AG20443 (cell line): ENCODE data around the gene GNB4.

ENCODE experiments used
- DNase-seq: peaks from one replicate; pipeline ENCODE4 v3.0.0; 2012; ENCODE audit warnings: low spot score, mixed read lengths

Gene GNB4

GRCh38 chr3:179432451-179432850, 18.8 kb downstream of the GNB4 start:
- DNase-seq, result no peak

GRCh38 chr3:179432021-179432420, 19.2 kb downstream of the GNB4 start:
- no peak for DNase-seq

DNA sequence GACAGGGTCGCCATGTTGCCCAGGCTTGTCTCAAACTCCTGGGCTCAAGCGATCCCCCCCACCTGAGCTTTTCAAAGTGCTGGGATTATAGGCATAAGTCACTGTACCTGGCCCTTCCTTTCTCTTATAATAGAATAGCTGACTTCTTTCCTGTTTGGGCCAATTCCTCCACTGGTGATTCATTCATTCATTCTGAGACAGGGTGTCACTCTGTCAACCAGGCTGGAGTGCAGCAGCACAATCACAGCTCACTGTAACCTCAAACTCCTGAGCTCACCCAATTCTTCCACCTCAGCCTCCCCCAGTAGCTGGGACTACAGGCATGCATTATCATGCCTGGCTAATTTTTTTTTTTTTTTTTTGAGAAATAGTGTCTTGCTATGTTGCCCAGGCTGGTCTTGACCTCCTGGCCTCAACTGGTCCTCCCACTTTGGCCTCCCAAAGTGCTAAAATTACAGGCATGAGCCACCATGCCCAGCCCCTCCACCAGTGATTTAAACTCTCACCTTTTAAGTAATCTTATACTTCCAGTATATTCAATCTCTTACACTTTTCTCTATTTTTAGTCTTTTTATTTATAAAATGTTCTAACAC, 20.9 kb downstream of the GNB4 start:
- DNase-seq, result no peak

- no peak for DNase-seq
Measured at GRCh38 chr3:179428876-179429548, 22.3 kb downstream of the GNB4 start.

GRCh38 chr3:179425075-179425474, 26.2 kb downstream of the GNB4 start:
- no peak for DNase-seq

DNA sequence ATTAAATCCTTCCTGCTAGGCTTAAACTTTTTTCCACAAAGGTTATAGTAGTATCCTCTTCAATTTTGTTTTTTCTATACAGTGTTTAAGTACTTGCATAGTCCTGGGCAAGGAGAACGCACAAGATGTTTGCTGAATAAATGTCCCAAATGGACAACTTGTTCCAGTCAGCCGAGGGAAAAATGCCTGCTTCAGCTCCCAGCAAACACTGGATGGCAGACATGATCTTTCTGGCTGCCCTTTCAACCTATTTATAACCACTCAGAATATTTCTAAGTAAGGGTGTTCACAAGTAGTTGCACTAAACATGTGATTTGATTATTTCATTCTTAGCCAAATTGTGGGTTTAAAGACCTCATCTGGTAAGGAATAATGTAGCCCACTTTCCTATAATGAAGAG, 29.8 kb downstream of the GNB4 start:
- peak; percentile 51 for DNase-seq

- no peak for DNase-seq
Measured at GRCh38 chr3:179418610-179419009, 32.7 kb downstream of the GNB4 start.

- DNase-seq, result peak; percentile 38
Measured at GRCh38 chr3:179416681-179417080, 34.6 kb downstream of the GNB4 start.

DNA sequence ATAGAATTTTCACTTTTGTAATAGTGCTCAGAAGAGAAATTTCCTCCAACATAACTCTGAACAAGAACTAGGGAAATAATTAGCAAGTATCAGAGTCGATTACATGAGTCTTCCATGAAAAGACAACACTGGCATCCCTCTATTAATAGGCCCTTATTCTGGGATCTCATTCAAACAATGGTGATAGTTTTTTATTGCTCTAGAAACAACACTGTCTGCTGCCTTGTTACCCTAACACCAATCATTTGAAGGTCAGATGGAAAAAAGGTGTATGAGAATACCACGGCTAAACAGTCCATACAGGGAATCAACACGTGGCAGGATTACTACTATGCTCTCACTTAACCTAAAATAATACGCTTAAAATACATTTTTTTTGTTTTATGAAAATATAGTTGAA, 35.9 kb downstream of the GNB4 start:
- no peak for DNase-seq

- DNase-seq, result no peak
Measured at GRCh38 chr3:179414804-179415203, 36.5 kb downstream of the GNB4 start.

DNA sequence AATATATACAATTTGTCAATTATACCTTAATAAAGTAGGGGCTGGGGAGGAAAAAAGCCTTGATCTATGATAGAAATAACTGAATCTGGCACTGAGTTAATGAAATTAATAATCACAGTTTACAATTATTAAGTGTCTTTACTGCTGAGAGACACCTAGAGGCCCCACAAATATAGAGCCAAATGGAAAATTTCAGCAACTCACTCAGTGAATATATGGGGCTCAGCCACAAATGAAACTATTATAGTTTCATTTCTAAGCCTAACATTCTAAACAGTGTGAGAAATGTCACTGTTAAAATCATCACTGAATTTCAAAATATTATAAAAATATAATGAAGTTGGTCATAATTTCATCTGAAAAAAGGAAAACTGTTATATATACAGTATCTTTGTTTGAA, 40.3 kb downstream of the GNB4 start:
- no peak for DNase-seq

- peak; percentile 23 for DNase-seq
Measured at GRCh38 chr3:179410331-179410730, 40.9 kb downstream of the GNB4 start.

GRCh38 chr3:179404307-179404706, 47.0 kb downstream of the GNB4 start:
- DNase-seq, result no peak

DNA sequence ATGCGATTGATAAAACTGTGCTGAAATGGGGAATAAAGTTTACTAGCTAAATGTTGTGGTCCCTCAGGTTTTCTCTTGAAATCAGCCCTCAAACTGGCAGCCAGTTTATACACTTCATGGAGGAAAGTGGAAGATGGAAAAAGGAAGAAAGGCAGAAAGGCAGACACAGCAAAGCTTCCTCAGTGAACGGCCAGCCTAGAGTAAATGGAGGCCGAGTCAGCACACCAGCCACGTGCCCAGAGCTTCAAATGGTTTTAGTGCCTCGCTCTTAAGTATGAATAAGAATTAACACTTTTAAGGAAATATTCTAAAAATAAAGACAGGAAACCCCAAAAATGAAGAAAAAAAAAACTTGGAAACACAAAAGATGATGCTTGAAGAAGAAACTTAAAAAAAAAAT, 48.3 kb downstream of the GNB4 start:
- no peak for DNase-seq

- DNase-seq, result no peak
Measured at GRCh38 chr3:179401561-179401960, 49.7 kb downstream of the GNB4 start.

DNA sequence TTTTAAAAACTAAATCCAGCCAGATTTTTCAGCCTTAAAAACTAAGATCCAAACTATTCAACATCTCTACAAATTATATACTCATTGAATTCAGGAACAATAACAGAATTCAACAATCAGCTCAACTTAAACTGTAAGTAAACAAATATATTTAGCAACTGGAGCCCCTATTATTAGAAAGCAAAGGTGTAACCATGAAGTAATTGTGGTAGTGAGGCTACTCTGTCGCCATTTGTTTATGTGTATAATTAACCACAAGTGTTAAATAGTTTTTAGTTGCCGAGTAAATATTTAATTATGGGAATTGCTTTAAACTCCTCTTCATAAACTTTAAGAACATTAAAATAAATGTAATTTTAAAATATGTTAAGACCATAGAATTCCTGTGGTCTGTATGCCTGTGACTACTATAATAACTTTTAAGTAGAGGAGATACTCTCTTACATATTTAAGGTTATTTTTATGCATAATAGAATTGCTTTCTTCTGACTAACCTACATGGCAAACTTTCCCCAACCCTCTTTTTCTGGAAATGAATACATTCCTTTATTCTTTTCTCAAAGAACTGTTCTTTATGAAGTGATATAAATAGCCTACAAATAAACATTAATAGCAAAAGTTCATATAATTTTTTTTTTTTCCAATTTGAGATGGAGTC, 52.6 kb downstream of the GNB4 start:
- peak; percentile 12 for DNase-seq

DNA sequence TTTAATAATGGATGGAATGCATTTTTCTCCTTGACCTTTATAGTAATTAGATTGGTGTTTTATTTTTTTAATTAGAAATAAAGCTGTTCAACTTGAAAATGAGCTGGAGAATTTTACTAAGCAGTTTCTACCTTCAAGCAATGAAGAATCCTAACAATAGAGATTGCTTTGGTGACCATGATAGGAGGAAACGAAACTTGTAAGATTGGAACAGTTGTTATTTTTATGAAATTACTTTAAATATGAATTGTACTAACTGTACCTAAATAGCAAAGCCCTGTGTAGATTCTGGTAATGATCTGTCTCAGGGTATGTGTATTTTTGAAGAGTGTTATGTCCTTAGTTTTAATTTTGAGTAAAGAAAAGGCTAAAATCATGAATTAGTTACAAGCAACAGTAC, 59.4 kb downstream of the GNB4 start:
- no peak for DNase-seq

GRCh38 chr3:179376474-179376873, 74.8 kb downstream of the GNB4 start:
- DNase-seq, result no peak

GRCh38 chr3:179375091-179375999, 75.9 kb downstream of the GNB4 start:
- DNase-seq, result no peak

- no peak for DNase-seq
Measured at GRCh38 chr3:179373938-179374337, 77.3 kb downstream of the GNB4 start.

DNA sequence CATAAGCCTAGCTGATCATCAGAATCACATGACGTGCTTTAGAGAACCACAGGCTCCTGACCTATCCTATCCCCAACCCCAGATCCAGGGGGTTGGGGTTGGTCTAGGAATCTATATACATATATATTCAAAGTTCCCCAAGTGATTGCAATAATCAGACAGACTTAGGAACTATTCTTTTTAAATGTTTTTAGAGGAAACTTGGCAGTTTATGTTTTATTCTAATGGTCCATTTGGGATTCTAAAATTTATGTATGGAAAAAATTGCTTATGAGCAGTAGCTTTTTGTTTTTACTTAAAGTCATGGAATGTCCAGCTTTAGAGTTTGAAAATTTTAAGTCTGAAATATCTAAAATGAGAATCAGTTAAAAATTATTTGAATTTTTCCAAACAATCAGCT, 81.6 kb downstream of the GNB4 start:
- no peak for DNase-seq

DNA sequence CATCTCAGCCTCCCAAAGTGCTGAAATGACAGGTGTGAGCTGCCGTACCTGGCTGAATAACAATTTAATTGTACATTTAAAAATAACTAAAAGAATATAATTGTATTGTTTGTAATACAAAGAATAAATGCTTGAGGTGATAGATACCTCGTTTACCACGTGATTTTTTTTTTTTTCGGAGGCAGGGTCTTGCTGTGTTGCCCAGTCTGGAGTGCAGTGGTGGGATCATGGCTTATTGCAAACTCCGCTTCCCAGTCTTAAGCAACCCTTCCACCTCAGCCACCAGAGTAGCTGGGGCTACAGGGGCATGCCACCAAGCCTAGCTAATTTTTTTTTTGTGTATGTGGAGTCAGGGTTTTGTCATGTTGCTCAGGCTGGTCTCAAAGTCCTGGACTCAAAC, 87.9 kb downstream of the GNB4 start:
- DNase-seq, result no peak

GRCh38 chr3:179355996-179356395, 95.3 kb downstream of the GNB4 start:
- DNase-seq, result no peak
